Activated CD8-positive, alpha-beta memory T cell treated with anti-CD3 and anti-CD28 coated beads for 1 hour (primary cell): ENCODE measurements around the gene GLRA3.
"Not testable (repeated sequence)": the region's sequence is repeated elsewhere in the genome, so short reads cannot be mapped to it uniquely, and the experiment has no call there.

ENCODE experiments used
- DNase-seq, 2 donors: peaks; one replicate each; pipeline ENCODE4 v3.0.0-alpha.2; 2020; ENCODE audit warnings: low read depth in 1 of 2; ENCODE audit errors: extremely low read depth in 1 of 2

GLRA3 gene

DNA sequence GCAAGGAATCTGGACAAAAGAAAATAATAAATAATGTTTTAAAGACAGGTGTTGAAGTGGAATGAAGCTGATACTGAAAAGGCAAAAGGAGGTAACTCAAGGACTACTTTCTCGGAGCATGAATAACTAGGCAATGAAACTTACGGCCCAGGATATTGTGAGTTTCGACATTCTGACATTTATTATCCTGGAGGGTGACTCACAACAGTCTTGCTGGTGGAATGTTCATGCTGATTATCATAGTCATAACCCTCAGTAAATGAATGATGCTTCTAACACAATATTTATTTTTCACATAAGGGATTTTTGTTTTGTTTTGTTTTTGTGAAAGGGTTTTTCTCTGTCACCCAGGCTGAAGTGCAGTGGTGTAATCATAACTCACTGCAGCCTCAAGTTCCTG, 159.8 kb downstream of the GLRA3 start:
- DNase-seq, result no peak

DNA sequence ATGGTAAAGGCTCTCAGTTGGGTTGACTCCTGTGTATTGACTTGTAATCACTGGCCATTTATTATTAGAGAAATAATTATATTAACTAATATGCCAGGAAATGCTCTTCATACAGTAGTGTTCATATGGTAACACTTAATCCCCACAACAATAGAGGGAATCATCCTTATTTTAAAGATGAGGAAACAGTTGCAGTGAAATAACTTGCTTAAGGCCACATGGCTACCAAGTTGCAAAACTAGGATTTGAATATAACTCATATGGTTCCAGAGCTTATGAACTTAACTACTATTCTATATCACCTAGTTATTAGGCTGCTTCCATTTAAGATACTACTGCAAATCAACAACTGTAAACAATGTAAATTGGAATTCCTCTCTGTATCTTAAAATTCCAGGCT, 163.2 kb downstream of the GLRA3 start:
- DNase-seq, result no peak

- DNase-seq, result no peak
Observed at GRCh38 chr4:174663216-174663615, 165.8 kb downstream of the GLRA3 start.

- DNase-seq, result no peak
Observed at GRCh38 chr4:174658246-174658645, 170.8 kb downstream of the GLRA3 start.

GRCh38 chr4:174657472-174657871, 171.6 kb downstream of the GLRA3 start:
- no peak for DNase-seq

- no peak for DNase-seq
Observed at GRCh38 chr4:174654634-174655033, 174.4 kb downstream of the GLRA3 start.

DNA sequence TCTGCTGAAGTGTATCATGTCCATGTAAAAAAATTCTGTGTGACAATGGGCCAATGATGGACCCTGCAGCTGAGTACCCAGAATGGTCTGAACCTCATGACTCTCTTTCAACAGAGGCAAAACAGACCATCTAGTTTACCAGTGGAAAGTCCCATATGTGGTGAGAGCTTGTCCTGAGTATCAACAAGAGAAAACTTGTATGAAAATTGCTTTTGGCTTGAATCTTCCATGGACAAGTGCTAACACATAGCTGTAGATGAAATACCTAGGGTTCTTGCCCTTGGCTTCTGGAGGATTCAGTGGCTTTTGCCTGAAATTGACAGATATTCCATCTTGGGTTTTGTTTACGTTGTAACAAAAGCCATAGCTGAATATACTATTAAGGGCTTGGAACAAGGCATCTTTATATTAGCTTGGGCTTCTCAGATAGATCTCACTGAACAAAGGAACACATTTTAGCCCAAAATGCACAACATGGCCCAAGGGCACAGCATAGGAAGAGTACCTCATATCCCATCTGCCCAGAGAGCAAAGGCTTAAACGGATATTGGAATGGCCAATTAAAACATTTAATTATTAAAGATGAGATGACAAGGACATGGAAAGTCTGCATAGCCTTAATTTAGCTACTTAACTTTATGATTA, 178.2 kb downstream of the GLRA3 start:
- no peak for DNase-seq

DNA sequence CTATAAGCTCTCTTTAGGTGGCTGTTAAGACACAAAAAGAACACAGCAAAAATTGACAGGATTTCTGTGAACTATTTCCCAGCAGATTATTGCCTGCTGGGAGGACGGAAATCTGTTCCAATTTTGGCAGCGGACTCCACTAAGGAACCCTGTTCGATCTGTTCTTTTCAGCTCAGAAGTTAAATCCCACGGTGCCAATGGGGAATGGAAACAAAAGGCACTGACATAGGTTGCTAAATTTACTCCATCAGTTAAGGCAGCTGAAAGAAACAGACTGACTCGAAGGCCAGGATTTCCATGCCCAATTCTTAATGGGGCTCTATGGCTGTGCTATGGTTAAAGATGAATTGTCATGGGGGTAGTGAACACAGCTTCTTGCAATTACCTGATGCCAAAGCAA, 180.2 kb downstream of the GLRA3 start:
- DNase-seq, result no peak

DNA sequence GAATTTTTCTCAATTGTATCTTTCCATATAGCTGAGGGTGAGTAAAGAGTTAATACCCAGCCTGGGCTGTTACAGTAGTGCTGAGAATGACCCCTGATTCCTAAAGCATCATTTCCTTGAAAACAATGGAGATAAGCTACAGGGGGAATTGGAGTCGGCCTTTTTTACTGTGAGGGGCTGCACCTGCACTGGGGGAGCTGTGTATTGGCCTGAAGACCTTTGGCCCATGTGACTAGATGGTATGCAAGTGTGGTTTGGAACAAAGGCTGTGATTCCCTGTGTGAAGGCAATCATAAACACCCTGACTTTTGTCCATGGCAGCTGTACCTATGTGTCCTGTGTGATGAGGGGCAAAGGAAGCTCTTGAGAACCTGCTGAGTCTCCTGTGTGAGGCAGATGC, 182.7 kb downstream of the GLRA3 start:
- no peak for DNase-seq

DNA sequence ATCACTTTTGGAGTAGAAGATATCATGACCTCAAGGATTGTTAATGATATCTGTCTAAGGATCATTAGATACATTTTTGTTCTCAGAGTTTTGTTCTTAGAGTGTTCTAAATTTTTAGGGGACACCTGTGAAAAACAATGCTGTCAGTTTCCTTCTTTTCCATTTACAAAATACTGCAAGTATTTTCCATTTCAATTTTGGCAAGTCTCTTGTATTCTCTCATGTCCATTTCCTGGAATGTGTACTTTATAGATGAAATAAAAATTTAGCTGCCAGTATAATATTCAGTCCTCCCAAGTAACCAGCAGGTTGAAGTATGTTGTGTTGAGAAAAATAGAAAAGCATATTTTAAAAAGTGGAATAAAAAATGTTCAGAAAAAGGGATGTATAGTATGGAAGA, 188.9 kb downstream of the GLRA3 start:
- no peak for DNase-seq

- no peak for DNase-seq
Observed at GRCh38 chr4:174635732-174636131, 193.3 kb downstream of the GLRA3 start.

DNA sequence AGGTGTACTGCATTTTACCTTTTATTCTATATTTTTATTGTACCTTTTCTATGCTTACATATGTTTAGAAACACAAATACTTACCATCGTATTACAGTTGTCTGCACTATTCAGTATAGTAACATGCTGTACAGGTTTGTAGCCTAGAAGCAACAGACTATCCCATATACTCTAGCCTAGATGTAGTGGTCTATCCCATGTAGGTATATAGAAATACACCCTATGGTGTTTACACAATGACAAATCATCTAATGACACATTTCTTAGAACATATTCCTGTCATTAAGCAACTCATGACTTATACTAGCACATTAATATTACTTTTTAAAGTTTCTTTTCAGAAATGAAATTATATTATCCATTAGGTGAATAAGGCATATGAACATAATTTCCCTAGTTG, 195.6 kb downstream of the GLRA3 start:
- DNase-seq, result no peak

GRCh38 chr4:174631901-174632758, 196.9 kb downstream of the GLRA3 start:
- no peak for DNase-seq

DNA sequence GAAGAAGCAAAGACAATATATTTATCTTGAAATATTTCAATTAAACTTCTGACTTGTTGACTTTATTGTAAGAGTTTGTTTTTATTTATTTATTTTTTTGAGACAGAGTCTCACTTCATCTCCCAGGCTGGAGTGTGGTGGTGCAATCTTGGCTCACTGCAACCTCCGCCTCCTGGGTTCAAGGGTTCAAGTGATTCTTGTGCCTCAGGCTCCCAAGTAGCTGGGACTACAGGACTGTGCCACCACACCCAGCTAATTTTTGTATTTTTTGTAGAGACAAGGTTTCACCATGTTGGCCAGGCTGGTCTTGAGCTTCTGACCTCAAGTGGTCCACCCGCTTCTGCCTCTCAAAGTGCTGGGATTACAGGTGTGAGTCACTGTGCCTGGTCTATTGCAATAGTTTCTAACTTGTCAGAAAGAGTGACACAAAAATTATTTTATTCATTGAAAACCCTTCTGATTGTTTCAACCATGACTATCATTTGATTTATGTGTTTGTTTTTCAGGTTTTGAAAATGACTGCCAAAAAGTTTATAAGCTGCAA, 199.1 kb downstream of the GLRA3 start:
- DNase-seq, result not testable (repeated sequence)

DNA sequence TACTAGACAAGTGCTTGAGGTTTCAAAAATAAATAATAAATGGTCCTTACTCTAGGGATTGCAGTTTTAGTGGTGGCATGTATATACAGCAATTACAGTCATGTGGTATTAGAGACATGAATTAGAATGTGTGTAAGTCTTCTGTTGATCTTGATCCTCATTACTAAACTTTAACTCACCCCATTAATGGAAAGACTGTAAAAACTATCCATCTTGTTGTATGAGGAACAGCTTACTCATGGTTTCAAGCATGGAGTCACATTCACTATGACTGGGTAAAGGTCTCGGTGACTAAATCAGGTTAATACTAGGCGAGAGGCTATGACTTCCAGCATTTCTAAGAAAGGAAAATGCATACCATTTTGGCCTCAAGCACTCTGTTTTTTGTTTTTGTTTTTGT, 199.8 kb downstream of the GLRA3 start:
- no peak for DNase-seq

- DNase-seq, result no peak
Observed at GRCh38 chr4:174628191-174628590, 200.9 kb downstream of the GLRA3 start.

DNA sequence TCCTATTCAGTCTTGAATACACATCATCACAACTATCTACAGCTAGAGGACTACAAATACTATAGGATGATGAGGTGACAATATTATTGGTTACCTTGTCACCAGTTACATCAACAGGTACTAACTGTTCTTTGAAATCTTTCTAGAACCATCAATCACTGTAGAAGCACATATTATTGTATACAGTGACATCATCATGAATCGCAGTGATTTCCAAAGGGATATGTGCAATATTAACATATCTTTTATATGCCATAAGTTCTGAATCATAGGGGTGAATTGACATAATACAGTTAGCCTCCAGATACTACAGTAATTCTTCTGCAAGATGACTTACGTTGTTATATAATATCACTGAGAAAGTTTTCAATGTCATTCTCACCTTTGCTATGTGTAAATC, 201.6 kb downstream of the GLRA3 start:
- no peak for DNase-seq

DNA sequence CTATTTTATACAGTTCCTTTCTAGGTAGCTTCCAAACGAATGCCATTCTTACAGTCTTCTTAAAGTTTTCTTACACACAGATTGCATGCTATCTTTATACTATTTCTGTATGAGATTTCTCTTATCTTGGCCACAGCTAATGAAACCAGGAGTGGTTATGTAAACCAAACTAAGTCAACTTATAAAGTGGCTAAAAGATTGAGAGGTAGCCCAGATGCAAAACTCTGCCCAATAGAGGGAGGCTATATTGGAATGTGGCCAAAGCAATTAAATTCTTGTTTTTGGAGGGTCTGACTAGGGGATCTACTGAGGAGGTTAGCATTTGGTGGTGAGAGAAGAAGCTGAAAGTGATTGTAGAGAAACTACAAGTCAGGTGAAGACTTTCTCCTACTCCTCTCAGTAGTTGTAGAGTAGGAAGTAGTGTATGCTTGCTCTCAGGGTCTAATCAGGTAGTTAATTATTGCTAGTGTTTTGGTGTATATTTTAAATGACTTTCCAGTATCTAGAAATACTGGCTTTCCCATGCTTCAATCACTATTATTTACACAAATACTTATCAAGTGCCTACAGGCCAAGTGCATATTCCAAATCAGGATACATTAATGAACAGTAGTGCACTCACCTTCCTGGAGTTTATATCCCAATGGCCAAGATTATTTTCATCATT, 202.6 kb downstream of the GLRA3 start:
- no peak for DNase-seq

GRCh38 chr4:174616661-174617060, 212.4 kb downstream of the GLRA3 start:
- DNase-seq, result no peak

DNA sequence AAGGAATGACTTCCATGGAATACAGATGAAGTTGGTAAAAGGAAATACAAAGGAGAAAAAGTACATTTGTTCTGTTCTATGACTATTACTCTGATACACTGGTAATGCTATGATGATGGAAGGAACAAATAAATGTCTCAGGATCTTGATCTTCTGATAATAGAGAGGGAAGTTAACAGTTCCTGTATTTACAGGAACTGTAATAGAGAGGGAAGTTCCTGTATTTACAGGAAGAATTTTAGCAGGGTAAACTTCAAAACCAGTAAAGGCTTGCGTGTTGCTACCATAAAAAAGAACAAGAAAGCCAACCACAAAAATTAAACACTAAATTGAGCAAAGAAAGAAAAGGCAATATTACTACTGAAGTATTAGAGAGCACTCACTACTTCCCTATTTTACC, 215.1 kb downstream of the GLRA3 start:
- no peak for DNase-seq

- DNase-seq, result no peak
Observed at GRCh38 chr4:174611792-174612191, 217.3 kb downstream of the GLRA3 start.

- DNase-seq, result no peak
Observed at GRCh38 chr4:174607792-174608191, 221.3 kb downstream of the GLRA3 start.
